LNCAP (cell line): ENCODE measurements around the gene METTL5.

ENCODE experiments used
- CTCF ChIP-seq: fragments of 450-650 bp; IDR thresholded peaks from 2 replicates; pipeline ENCODE4 v1.5.1; 2017; ENCODE audit warnings: mild to moderate bottlenecking

METTL5 gene

GRCh38 chr2:169797601-169798000 lies 27.1 kb downstream of the METTL5 start:
- TF ChIP-seq CTCF, result no peak

- no peak for TF ChIP-seq CTCF
Measured at GRCh38 chr2:169796441-169796840, 28.3 kb downstream of the METTL5 start.

GRCh38 chr2:169795181-169795580 lies 29.5 kb downstream of the METTL5 start:
- TF ChIP-seq CTCF, result no peak

GRCh38 chr2:169790581-169790980 lies 34.1 kb downstream of the METTL5 start:
- no peak for TF ChIP-seq CTCF

- no peak for TF ChIP-seq CTCF
Measured at GRCh38 chr2:169782513-169782912, 42.2 kb downstream of the METTL5 start.

- no peak for TF ChIP-seq CTCF
Measured at GRCh38 chr2:169781249-169782013, 43.3 kb downstream of the METTL5 start.

- TF ChIP-seq CTCF, result no peak
Measured at GRCh38 chr2:169778446-169778845, 46.3 kb downstream of the METTL5 start.
